AG09309 (cell line): ENCODE measurements around the gene TAF9.

Source experiments
- DNase-seq: peaks from one replicate; pipeline ENCODE4 v3.0.0-alpha.2; 2010; ENCODE audit warnings: low read depth
- H3K4me3 ChIP-seq: 2 replicates; pipeline ENCODE4 v1.5.1; 2011; ENCODE audit warnings: mild to moderate bottlenecking, low read depth, low read length, moderate library complexity; ENCODE audit not compliant: control insufficient read depth
- CTCF ChIP-seq: IDR thresholded peaks from 2 replicates; pipeline ENCODE4 v1.5.1; 2011; ENCODE audit warnings: mild to moderate bottlenecking, low read depth, low read length, inconsistent platforms; ENCODE audit not compliant: insufficient read depth, control insufficient read depth; ENCODE audit errors: missing control alignments

The TAF9 gene

GRCh38 chr5:69367697-69368279, 1.5 kb downstream of the TAF9 start:
- no peak for TF ChIP-seq CTCF
- peak overlapping the region; percentile 81 for H3K4me3 ChIP-seq
- no peak for DNase-seq

- H3K4me3 ChIP-seq, result no peak overlapping the region
- no peak for TF ChIP-seq CTCF
- DNase-seq, result no peak
These were observed 4.5 kb downstream of the TAF9 start for GRCh38 chr5:69364850-69365249.

- no peak for DNase-seq
- no peak overlapping the region for H3K4me3 ChIP-seq
- TF ChIP-seq CTCF, result peak; percentile 42
These were observed 4.9 kb downstream of the TAF9 start for GRCh38 chr5:69364414-69364813.

GRCh38 chr5:69360442-69360841, 8.9 kb downstream of the TAF9 start:
- DNase-seq, result no peak
- no peak for TF ChIP-seq CTCF
- no peak overlapping the region for H3K4me3 ChIP-seq

- no peak for DNase-seq
- no peak overlapping the region for H3K4me3 ChIP-seq
- no peak for TF ChIP-seq CTCF
These were observed 9.6 kb downstream of the TAF9 start for GRCh38 chr5:69359699-69360098.

GRCh38 chr5:69350664-69351063, 18.7 kb downstream of the TAF9 start:
- no peak for TF ChIP-seq CTCF
- H3K4me3 ChIP-seq, result no peak overlapping the region
- DNase-seq, result no peak

GRCh38 chr5:69343083-69343482, 26.2 kb downstream of the TAF9 start:
- no peak for TF ChIP-seq CTCF
- DNase-seq, result no peak
- H3K4me3 ChIP-seq, result no peak overlapping the region
